PFSK-1 (cell line): ENCODE data around the gene SCN2A.

ENCODE experiments used
- POLR2AphosphoS5 ChIP-seq: IDR thresholded peaks from 2 replicates; pipeline ENCODE4 v1.6.1; 2012; ENCODE audit warnings: low read depth, mild to moderate bottlenecking, control low read depth, low read length, moderate library complexity
- SIN3A ChIP-seq: IDR thresholded peaks from 2 replicates; pipeline ENCODE4 v1.6.1; 2012; ENCODE audit warnings: mild to moderate bottlenecking, low read length, moderate library complexity, borderline replicate concordance; ENCODE audit not compliant: insufficient read depth
- TAF1 ChIP-seq: IDR thresholded peaks from 2 replicates; pipeline ENCODE4 v1.6.1; 2012; ENCODE audit warnings: low read length, control low read depth, borderline replicate concordance; ENCODE audit not compliant: insufficient read depth

DNA sequence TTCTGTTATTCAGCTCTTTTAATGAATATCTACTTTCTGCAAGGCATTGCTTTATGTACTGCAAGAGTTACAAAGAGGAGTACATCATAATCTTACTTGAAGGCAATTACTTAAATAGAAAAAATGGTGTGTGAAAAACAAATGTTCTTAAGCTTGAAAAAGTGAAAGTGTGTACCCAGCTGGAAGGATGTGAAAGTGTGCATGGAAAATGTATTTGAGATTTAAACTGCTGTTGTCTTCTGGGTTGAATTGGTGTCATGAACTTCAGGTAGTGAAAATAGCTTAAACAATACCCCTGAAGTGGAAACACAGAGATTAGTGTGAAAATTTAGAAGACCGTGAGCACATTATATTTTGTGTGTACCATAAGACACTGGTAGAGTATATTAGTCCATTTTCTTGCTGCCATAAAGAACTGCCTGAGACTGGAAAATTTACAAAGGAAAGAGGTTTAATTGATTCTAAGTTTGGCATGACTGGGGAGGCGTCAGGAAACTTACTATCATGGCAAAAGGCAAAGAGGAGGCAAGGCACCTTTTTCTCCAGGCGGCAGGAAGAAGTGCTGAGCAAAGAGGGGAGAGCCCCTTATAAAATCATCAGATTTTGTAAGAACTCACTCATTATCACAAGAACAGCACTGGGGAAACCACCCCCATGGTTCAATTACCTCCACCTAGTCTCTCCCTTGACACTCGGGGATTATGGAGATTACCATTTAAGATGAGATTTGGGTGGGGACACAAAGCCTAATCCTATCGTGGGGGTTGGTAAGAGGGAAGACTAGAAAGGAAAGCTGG lies 38.8 kb downstream of the SCN2A start:
- TF ChIP-seq POLR2AphosphoS5 (no peak), SIN3A (no peak), TAF1 (no peak)
